ENCODE results near the gene LIMA1.

DNA sequence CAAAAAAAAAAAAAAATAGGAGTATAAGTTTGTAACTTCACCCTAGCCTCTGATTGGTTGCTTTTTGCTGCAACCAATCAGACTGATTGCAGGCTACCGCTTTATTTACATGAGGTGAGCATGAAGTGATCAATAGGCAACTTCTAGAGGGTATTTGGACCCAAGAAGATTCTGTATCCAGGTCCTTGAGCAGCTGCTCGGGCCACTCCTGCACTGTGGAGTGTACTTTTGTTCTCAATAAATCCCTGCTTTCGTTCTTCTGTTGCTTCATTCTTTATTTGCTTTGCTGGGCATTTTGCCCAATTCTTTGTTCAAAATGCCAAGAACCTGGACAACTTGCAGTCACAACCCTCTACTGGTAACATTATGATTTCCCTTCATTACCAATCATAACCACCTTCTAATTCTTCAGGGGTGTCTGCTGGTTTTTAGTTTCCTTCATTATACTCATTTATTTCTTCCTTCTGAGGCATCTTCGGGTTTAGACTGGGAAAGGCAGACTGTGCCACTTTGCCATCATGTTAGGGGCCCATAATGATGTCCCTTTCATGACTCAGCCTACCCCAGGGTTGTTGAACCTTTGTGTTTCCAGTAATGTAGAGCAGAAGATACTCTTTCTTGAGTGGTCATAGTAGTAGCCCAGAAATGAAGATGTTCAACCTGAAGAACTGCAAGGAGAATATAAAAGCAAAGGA, 43.4 kb upstream of the LIMA1 start:
- TF ChIP-seq POLR2A (IDR thresholded peaks at IDR 0.05; ENCODE audit: low read length): no peak
- TF ChIP-seq GATA1 (IDR thresholded peaks at IDR 0.05; ENCODE audit: low read depth, low read length): no peak

All from erythroblast (primary cell).